H9 (cell line): ENCODE data around the gene OR6J1. TPM values are rescaled to one million over a fixed set of nuclear protein-coding genes. Genes with fewer than 3 reads are reported as not detected.
A peak's percentile ranks its signal among the peaks of the same experiment; 100 is the strongest.

Experiments
- DNase-seq: peaks from one replicate; pipeline ENCODE4 v3.0.0-alpha.2; 2017
- H2AFZ ChIP-seq: one replicate; pipeline ENCODE4 v1.6.1; 2013; ENCODE audit warnings: mild to moderate bottlenecking, low read length, control low read depth, moderate library complexity
- H2AK5ac ChIP-seq: 2 replicates; pipeline ENCODE4 v1.6.1; 2013; ENCODE audit warnings: low read length, control low read depth, mixed read lengths; ENCODE audit not compliant: insufficient read length
- H2BK120ac ChIP-seq: one replicate; pipeline ENCODE4 v1.6.1; 2013; ENCODE audit warnings: low read depth, mild to moderate bottlenecking, low read length, control low read depth, inconsistent platforms; ENCODE audit not compliant: poor library complexity, severe bottlenecking
- H2BK12ac ChIP-seq: 2 replicates; pipeline ENCODE4 v1.6.1; 2013; ENCODE audit warnings: low read length, control low read depth, mixed read lengths, low read depth; ENCODE audit not compliant: insufficient read length
- H2BK15ac ChIP-seq: 2 replicates; pipeline ENCODE4 v1.6.1; 2013; ENCODE audit warnings: low read depth, low read length, control low read depth
- H2BK20ac ChIP-seq: one replicate; pipeline ENCODE4 v1.6.1; 2013; ENCODE audit warnings: low read depth, mild to moderate bottlenecking, low read length, control low read depth, inconsistent platforms; ENCODE audit not compliant: poor library complexity, severe bottlenecking
- H2BK5ac ChIP-seq: 2 replicates; pipeline ENCODE4 v1.6.1; 2013; ENCODE audit warnings: low read length, control low read depth, mixed read lengths; ENCODE audit not compliant: insufficient read length
- H3K14ac ChIP-seq: 2 replicates; pipeline ENCODE4 v1.6.1; 2013; ENCODE audit warnings: low read length, control low read depth; ENCODE audit not compliant: insufficient read depth
- H3K18ac ChIP-seq: 2 replicates; pipeline ENCODE4 v1.6.1; 2013; ENCODE audit warnings: low read depth, mild to moderate bottlenecking, mixed read lengths, low read length, control low read depth; ENCODE audit not compliant: insufficient read length
- H3K23ac ChIP-seq: 2 replicates; pipeline ENCODE4 v1.6.1; 2013; ENCODE audit warnings: low read length, control low read depth, mixed read lengths, low read depth; ENCODE audit not compliant: insufficient read length
- H3K23me2 ChIP-seq: 2 replicates; pipeline ENCODE4 v1.6.1; 2013; ENCODE audit warnings: low read depth, mild to moderate bottlenecking, mixed read lengths, low read length, control low read depth; ENCODE audit not compliant: insufficient read length, poor library complexity, severe bottlenecking
- H3K27ac ChIP-seq: 2 replicates; pipeline ENCODE4 v1.5.1; 2013; ENCODE audit warnings: low read length, control low read depth, mixed read lengths, low read depth; ENCODE audit not compliant: insufficient read length
- H3K27me3 ChIP-seq: 2 replicates; pipeline ENCODE4 v1.6.1; 2013; ENCODE audit warnings: low read length, control low read depth, inconsistent platforms; ENCODE audit not compliant: insufficient read depth
- H3K4ac ChIP-seq: 2 replicates; pipeline ENCODE4 v1.6.1; 2013; ENCODE audit warnings: low read depth, mild to moderate bottlenecking, control low read depth, inconsistent platforms, low read length, moderate library complexity
- H3K4me1 ChIP-seq: 2 replicates; pipeline ENCODE4 v1.6.1; 2013; ENCODE audit warnings: low read length, control low read depth, inconsistent platforms; ENCODE audit not compliant: insufficient read depth
- H3K4me2 ChIP-seq: 2 replicates; pipeline ENCODE4 v1.6.1; 2013; ENCODE audit warnings: low read length, control low read depth, mixed read lengths; ENCODE audit not compliant: insufficient read length, insufficient read depth
- H3K56ac ChIP-seq: 2 replicates; pipeline ENCODE4 v1.6.1; 2013; ENCODE audit warnings: low read depth, mild to moderate bottlenecking, mixed read lengths, low read length, control low read depth; ENCODE audit not compliant: insufficient read length
- H3K79me1 ChIP-seq: 2 replicates; pipeline ENCODE4 v1.6.1; 2013; ENCODE audit warnings: low read depth, mild to moderate bottlenecking, moderate library complexity, low read length, control low read depth, inconsistent platforms; ENCODE audit not compliant: insufficient read depth, poor library complexity, severe bottlenecking
- H3K79me2 ChIP-seq: 2 replicates; pipeline ENCODE4 v1.6.1; 2013; ENCODE audit warnings: low read length, control low read depth, inconsistent platforms; ENCODE audit not compliant: insufficient read depth
- H3K9ac ChIP-seq: 2 replicates; pipeline ENCODE4 v1.6.1; 2013; ENCODE audit warnings: low read length, control low read depth, mixed read lengths; ENCODE audit not compliant: insufficient read length; ENCODE audit errors: extremely low read depth
- H3K9me3 ChIP-seq: one replicate; pipeline ENCODE4 v1.6.1; 2013; ENCODE audit warnings: low read depth, low read length, inconsistent platforms; ENCODE audit not compliant: control insufficient read depth
- H3T11ph ChIP-seq: one replicate; pipeline ENCODE4 v1.6.1; 2013; ENCODE audit warnings: mild to moderate bottlenecking, low read length, control low read depth, inconsistent platforms
- H4K20me1 ChIP-seq: one replicate; pipeline ENCODE4 v1.6.1; 2013; ENCODE audit not compliant: control insufficient read depth, insufficient read length, insufficient read depth
- H4K5ac ChIP-seq: 2 replicates; pipeline ENCODE4 v1.6.1; 2013; ENCODE audit warnings: low read depth, mild to moderate bottlenecking, mixed read lengths, low read length, control low read depth; ENCODE audit not compliant: insufficient read length
- H4K8ac ChIP-seq: replicated peaks from 2 replicates; pipeline ENCODE4 v1.6.1; 2013; ENCODE audit warnings: low read length, control low read depth, mixed read lengths, low read depth; ENCODE audit not compliant: insufficient read length
- H4K91ac ChIP-seq: 2 replicates; pipeline ENCODE4 v1.6.1; 2013; ENCODE audit warnings: low read depth, mild to moderate bottlenecking, moderate library complexity, mixed read lengths, low read length, control low read depth; ENCODE audit not compliant: insufficient read length
- H3K27ac Mint-ChIP-seq, 3 experiments: 2 replicates in 2 of 3; 3 replicates in 1 of 3; pipeline ENCODE4 v1.8.0; 2020 to 2021; ENCODE audit warnings: mixed read lengths in 3 of 3, mild to moderate bottlenecking in 1 of 3, moderate library complexity in 1 of 3
- H3K27me3 Mint-ChIP-seq: 2 replicates; pipeline ENCODE4 v1.8.0; 2021; ENCODE audit warnings: low read depth, mild to moderate bottlenecking, moderate library complexity, mixed read lengths
- H3K36me3 Mint-ChIP-seq, 3 experiments: 2 replicates in 2 of 3; 3 replicates in 1 of 3; pipeline ENCODE4 v1.8.0; 2020 to 2021; ENCODE audit warnings: low read depth in 3 of 3, mixed read lengths in 3 of 3; ENCODE audit not compliant: insufficient read depth in 1 of 3
- H3K4me1 Mint-ChIP-seq, 2 experiments: 2 replicates each; pipeline ENCODE4 v1.8.0; 2020; ENCODE audit warnings: mixed read lengths in 2 of 2
- H3K4me3 Mint-ChIP-seq, 2 experiments: 2 replicates in 1 of 2; 3 replicates in 1 of 2; pipeline ENCODE4 v1.8.0; 2020 to 2021; ENCODE audit warnings: mild to moderate bottlenecking in 2 of 2, mixed read lengths in 2 of 2, moderate library complexity in 1 of 2
- H3K9me3 Mint-ChIP-seq, 2 experiments: 2 replicates in 1 of 2; 3 replicates in 1 of 2; pipeline ENCODE4 v1.8.0; 2020; ENCODE audit warnings: mild to moderate bottlenecking in 2 of 2, mixed read lengths in 2 of 2, moderate library complexity in 1 of 2
- WGBS: extraction: QIAGEN DNeasy Blood & Tissue Kit; methylation state at CpG from one replicate; pipeline ENCODE4 v1.1.7; 2013; ENCODE audit warnings: missing lambda C conversion rate, low lambda C conversion rate, mixed read lengths; ENCODE audit not compliant: insufficient read length; ENCODE audit errors: extremely low coverage; 5-methylcytosine and 5-hydroxymethylcytosine counted together
- total RNA-seq: library from RNA; stranded (reverse); gene quantifications from 2 replicates; pipeline ENCODE4 v1.2.1, GENCODE V29; 2021
- TF ChIP-seq, protein P1 (sequence below): fragments of 200-600 bp; sonication (generic); conservative IDR thresholded peaks from 3 replicates; pipeline ENCODE4 v1.8.0; 2021; ENCODE audit warnings: antibody characterized with exemption, mild to moderate bottlenecking

OR6J1 gene
- total RNA-seq, 1 experiment from 2014 or later, result not detected

GRCh38 chr14:22589096-22589839 is 54.9 kb downstream of the OR6J1 start, which contains the start of gene DAD1:
DAD1 (minus strand) TSS chr14:22589224; CDS start chr14:22589157, 67 bp downstream.
- H3K9me3 Mint-ChIP-seq, result no peaks in the 10 kb centered on the region
- TF ChIP-seq, protein P1, sequence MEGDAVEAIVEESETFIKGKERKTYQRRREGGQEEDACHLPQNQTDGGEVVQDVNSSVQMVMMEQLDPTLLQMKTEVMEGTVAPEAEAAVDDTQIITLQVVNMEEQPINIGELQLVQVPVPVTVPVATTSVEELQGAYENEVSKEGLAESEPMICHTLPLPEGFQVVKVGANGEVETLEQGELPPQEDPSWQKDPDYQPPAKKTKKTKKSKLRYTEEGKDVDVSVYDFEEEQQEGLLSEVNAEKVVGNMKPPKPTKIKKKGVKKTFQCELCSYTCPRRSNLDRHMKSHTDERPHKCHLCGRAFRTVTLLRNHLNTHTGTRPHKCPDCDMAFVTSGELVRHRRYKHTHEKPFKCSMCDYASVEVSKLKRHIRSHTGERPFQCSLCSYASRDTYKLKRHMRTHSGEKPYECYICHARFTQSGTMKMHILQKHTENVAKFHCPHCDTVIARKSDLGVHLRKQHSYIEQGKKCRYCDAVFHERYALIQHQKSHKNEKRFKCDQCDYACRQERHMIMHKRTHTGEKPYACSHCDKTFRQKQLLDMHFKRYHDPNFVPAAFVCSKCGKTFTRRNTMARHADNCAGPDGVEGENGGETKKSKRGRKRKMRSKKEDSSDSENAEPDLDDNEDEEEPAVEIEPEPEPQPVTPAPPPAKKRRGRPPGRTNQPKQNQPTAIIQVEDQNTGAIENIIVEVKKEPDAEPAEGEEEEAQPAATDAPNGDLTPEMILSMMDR, result peak; percentile 41; the same call in 1 of the 3 replicates
- Histone ChIP-seq H4K91ac (no peak within 1 kb of the TSS), H4K5ac (no peak within 1 kb of the TSS), H3K14ac (peak within 1 kb of the TSS; percentile 67; the same call in 1 of the 2 replicates), H3K4me1 (no peaks in the 10 kb centered on the region; the same call in 1 of the 2 replicates), H3K9me3 (no peaks in the 10 kb centered on the region), H2BK5ac (no peak within 1 kb of the TSS), H3K79me2 (peaks cover 14% of the 10 kb centered on the region; the same call in 1 of the 2 replicates), H3T11ph (no peak within 1 kb of the TSS), H3K56ac (no peak within 1 kb of the TSS), H3K27ac (peak within 1 kb of the TSS; percentile 8), H3K27me3 (no peaks in the 10 kb centered on the region), H3K23me2 (peaks cover 9% of the 10 kb centered on the region), H3K23ac (no peak within 1 kb of the TSS), H3K18ac (no peak within 1 kb of the TSS), H2AK5ac (no peak within 1 kb of the TSS), H3K4ac (no peak within 1 kb of the TSS), H2AFZ (no peak within 1 kb of the TSS), H2BK20ac (no peak within 1 kb of the TSS), H4K8ac (no peak within 1 kb of the TSS), H3K79me1 (peaks cover 7% of the 10 kb centered on the region), H2BK15ac (no peak within 1 kb of the TSS), H4K20me1 (no peaks in the 10 kb centered on the region), H2BK120ac (no peak within 1 kb of the TSS), H2BK12ac (no peak within 1 kb of the TSS), H3K9ac (peak within 1 kb of the TSS; percentile 82), H3K4me2 (peak within 1 kb of the TSS; percentile 71)
- peak within 1 kb of the TSS; percentile 97 to 99 (median 99) for H3K27ac Mint-ChIP-seq
- peak within 1 kb of the TSS; percentile 100 for H3K4me3 Mint-ChIP-seq
- peak; percentile 99 for DNase-seq
- no peaks in the 10 kb centered on the region for H3K27me3 Mint-ChIP-seq
- H3K4me1 Mint-ChIP-seq, result peaks cover 16 to 32% of the 10 kb centered on the region in 2 experiments
- H3K36me3 Mint-ChIP-seq, result peaks cover 4 to 12% (median 5%) of the 10 kb centered on the region in 3 experiments; a peak in 5 of 7 replicates
- WGBS, result no CpG with 5 or more reads among the region's 44 CpGs
